Neural progenitor cell (in vitro differentiated cells): ENCODE results near the gene CHTF8. TPM values are rescaled to one million over a fixed set of nuclear protein-coding genes. Genes with fewer than 3 reads are reported as not detected.

ENCODE experiments used
- DNase-seq: peaks from one replicate; pipeline ENCODE4 v3.0.0-alpha.2; 2016; ENCODE audit warnings: low spot score
- H2AFZ ChIP-seq: fragments of 200-600 bp; sonication (generic); replicated peaks from 2 replicates; pipeline ENCODE4 v1.6.1; 2016; ENCODE audit warnings: antibody characterized with exemption
- H3F3A ChIP-seq: fragments of 200-600 bp; sonication (generic); 2 replicates; pipeline ENCODE4 v1.6.1; 2016; ENCODE audit warnings: antibody characterized with exemption, low read depth
- H3K27ac ChIP-seq: fragments of 200-600 bp; sonication (generic); 2 replicates; pipeline ENCODE4 v1.5.1; 2016; ENCODE audit warnings: mild to moderate bottlenecking
- H3K27me3 ChIP-seq: fragments of 200-600 bp; sonication (generic); 2 replicates; pipeline ENCODE4 v1.6.1; 2016; ENCODE audit warnings: mild to moderate bottlenecking, moderate library complexity
- H3K36me3 ChIP-seq: fragments of 200-600 bp; sonication (generic); 2 replicates; pipeline ENCODE4 v1.5.1; 2016
- H3K4me1 ChIP-seq: fragments of 200-600 bp; sonication (generic); 2 replicates; pipeline ENCODE4 v1.6.1; 2016; ENCODE audit warnings: mixed run types
- H3K4me2 ChIP-seq: fragments of 200-600 bp; sonication (generic); 2 replicates; pipeline ENCODE4 v1.6.1; 2016
- H3K4me3 ChIP-seq: fragments of 200-600 bp; sonication (generic); 2 replicates; pipeline ENCODE4 v1.5.1; 2016
- H3K79me2 ChIP-seq: fragments of 200-600 bp; sonication (generic); 2 replicates; pipeline ENCODE4 v1.6.1; 2016; ENCODE audit warnings: low read depth
- H3K9ac ChIP-seq: fragments of 200-600 bp; sonication (generic); 2 replicates; pipeline ENCODE4 v1.6.1; 2016
- H3K9me3 ChIP-seq: fragments of 200-600 bp; sonication (generic); 2 replicates; pipeline ENCODE4 v1.5.1; 2016; ENCODE audit warnings: low read depth
- H4K20me1 ChIP-seq: fragments of 200-600 bp; sonication (generic); 2 replicates; pipeline ENCODE4 v1.6.1; 2016; ENCODE audit warnings: low read depth
- H3K27ac Mint-ChIP-seq: 3 replicates; pipeline ENCODE4 v1.8.0; 2021; ENCODE audit warnings: mixed read lengths
- H3K27me3 Mint-ChIP-seq: 2 replicates; pipeline ENCODE4 v1.8.0; 2022; ENCODE audit warnings: low read depth, mild to moderate bottlenecking, inconsistent platforms, moderate library complexity, mixed read lengths; ENCODE audit not compliant: insufficient read depth
- H3K36me3 Mint-ChIP-seq: 3 replicates; pipeline ENCODE4 v1.8.0; 2021; ENCODE audit warnings: mixed read lengths
- H3K4me1 Mint-ChIP-seq: 3 replicates; pipeline ENCODE4 v1.8.0; 2021; ENCODE audit warnings: mixed read lengths
- H3K4me3 Mint-ChIP-seq: 3 replicates; pipeline ENCODE4 v1.8.0; 2021; ENCODE audit warnings: mild to moderate bottlenecking, moderate library complexity, mixed read lengths
- H3K9me3 Mint-ChIP-seq: 3 replicates; pipeline ENCODE4 v1.8.0; 2020; ENCODE audit warnings: mixed read lengths
- CTCF ChIP-seq: fragments of 200-600 bp; sonication (generic); IDR thresholded peaks from 2 replicates; pipeline ENCODE4 v1.5.1; 2017; ENCODE audit warnings: antibody characterized with exemption, mild to moderate bottlenecking
- EZH2 ChIP-seq: fragments of 200-600 bp; sonication (generic); IDR thresholded peaks from 2 replicates; pipeline ENCODE4 v1.6.1; 2017; ENCODE audit warnings: antibody characterized with exemption, mild to moderate bottlenecking, moderate library complexity
- EZH2phosphoT487 ChIP-seq: fragments of 200-600 bp; sonication (generic); IDR thresholded peaks from 2 replicates; pipeline ENCODE4 v1.6.1; 2017; ENCODE audit warnings: antibody characterized with exemption
- total RNA-seq: library from RNA; depleted of rRNA; stranded (reverse); fragments of >200 nt; gene quantifications from 2 replicates; pipeline ENCODE4 v1.2.3, GENCODE V29; 2015; ENCODE audit warnings: low replicate concordance

CHTF8 gene
- total RNA-seq, 1 donor from 2014 or later, result 99.8 TPM

DNA sequence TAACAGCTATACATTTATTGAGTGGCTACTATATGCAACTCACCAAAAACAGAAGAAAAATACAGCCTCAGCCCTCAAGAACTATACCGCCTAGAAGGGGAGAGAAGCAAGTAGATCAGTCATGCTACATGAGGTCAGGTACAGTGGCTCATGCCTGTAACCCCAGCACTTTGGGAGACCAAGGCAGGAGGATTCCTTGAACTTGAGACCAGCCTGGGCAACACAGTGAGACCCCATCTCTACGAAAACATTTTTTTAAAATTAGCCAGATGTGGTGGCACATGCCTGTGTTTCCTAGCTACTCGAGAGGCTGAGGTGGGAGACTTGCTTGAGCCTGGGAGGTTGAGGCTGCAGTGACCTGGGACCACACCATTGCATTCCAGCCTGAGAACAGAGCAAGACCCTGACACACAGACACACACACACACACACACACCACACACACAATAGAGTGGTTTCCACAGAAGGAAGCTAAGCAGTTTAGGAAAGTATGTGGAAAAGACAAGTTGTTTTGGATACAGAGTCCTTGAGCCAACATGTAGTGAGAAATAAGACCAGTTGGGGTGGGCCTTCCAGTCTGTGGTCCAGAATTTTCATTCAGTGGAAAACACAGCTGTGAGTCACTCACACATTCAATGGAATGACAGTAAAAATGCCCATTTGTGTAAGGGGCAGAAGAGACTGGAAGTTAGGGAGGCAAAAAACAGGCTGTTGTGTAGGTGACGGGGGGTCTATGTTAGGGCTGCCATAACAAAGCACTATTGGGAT, 43.8 kb upstream of the CHTF8 start:
- no peaks in the 10 kb centered on the region for H3K4me1 Mint-ChIP-seq
- no peak overlapping the region for H3K27ac Mint-ChIP-seq
- H3K4me3 Mint-ChIP-seq, result no peak overlapping the region
- TF ChIP-seq CTCF (no peak), EZH2phosphoT487 (no peak), EZH2 (no peak)
- no peak for DNase-seq
- H3K27ac ChIP-seq, result no peak overlapping the region
- no peaks in the 10 kb centered on the region for H3K27me3 Mint-ChIP-seq
- H3K27me3 ChIP-seq, result no peaks in the 10 kb centered on the region
- H3K9ac ChIP-seq, result no peak overlapping the region
- no peaks in the 10 kb centered on the region for H3K4me1 ChIP-seq
- H3K4me3 ChIP-seq, result no peak overlapping the region
- H3F3A ChIP-seq, result no peaks in the 10 kb centered on the region
- no peaks in the 10 kb centered on the region for H3K36me3 ChIP-seq
- H2AFZ ChIP-seq, result no peak overlapping the region
- H3K4me2 ChIP-seq, result no peak overlapping the region
- H4K20me1 ChIP-seq, result no peaks in the 10 kb centered on the region
- no peaks in the 10 kb centered on the region for H3K9me3 Mint-ChIP-seq
- H3K36me3 Mint-ChIP-seq, result peaks cover 2% of the 10 kb centered on the region
- no peaks in the 10 kb centered on the region for H3K79me2 ChIP-seq
- no peaks in the 10 kb centered on the region for H3K9me3 ChIP-seq

GRCh38 chr16:69171325-69172084, 39.1 kb upstream of the CHTF8 start:
- Mint-ChIP-seq H3K4me3 (no peak overlapping the region), H3K4me1 (no peaks in the 10 kb centered on the region), H3K36me3 (peaks cover 15% of the 10 kb centered on the region), H3K9me3 (no peaks in the 10 kb centered on the region), H3K27ac (no peak overlapping the region), H3K27me3 (no peaks in the 10 kb centered on the region)
- TF ChIP-seq EZH2 (no peak), CTCF (no peak), EZH2phosphoT487 (no peak)
- Histone ChIP-seq H3K9me3 (no peaks in the 10 kb centered on the region), H3K79me2 (no peaks in the 10 kb centered on the region), H3F3A (no peaks in the 10 kb centered on the region), H3K4me2 (no peak overlapping the region), H3K27ac (no peak overlapping the region), H3K27me3 (no peaks in the 10 kb centered on the region), H3K36me3 (peaks cover 4% of the 10 kb centered on the region), H3K4me3 (no peak overlapping the region), H2AFZ (no peak overlapping the region), H4K20me1 (no peaks in the 10 kb centered on the region), H3K9ac (no peak overlapping the region), H3K4me1 (no peaks in the 10 kb centered on the region)
- DNase-seq, result no peak

GRCh38 chr16:69169607-69170352, 37.4 kb upstream of the CHTF8 start:
- Histone ChIP-seq H4K20me1 (no peaks in the 10 kb centered on the region), H3K4me2 (no peak overlapping the region), H3K27me3 (no peaks in the 10 kb centered on the region), H3K4me1 (no peaks in the 10 kb centered on the region), H3K9me3 (no peaks in the 10 kb centered on the region), H3K9ac (no peak overlapping the region), H3K36me3 (peaks cover 4% of the 10 kb centered on the region), H3K4me3 (no peak overlapping the region), H3F3A (no peaks in the 10 kb centered on the region), H3K79me2 (no peaks in the 10 kb centered on the region), H2AFZ (no peak overlapping the region), H3K27ac (no peak overlapping the region)
- no peak overlapping the region for H3K4me3 Mint-ChIP-seq
- H3K27ac Mint-ChIP-seq, result no peak overlapping the region
- no peaks in the 10 kb centered on the region for H3K4me1 Mint-ChIP-seq
- peaks cover 25% of the 10 kb centered on the region for H3K36me3 Mint-ChIP-seq
- TF ChIP-seq EZH2 (no peak), EZH2phosphoT487 (no peak), CTCF (no peak)
- H3K9me3 Mint-ChIP-seq, result no peaks in the 10 kb centered on the region
- DNase-seq, result no peak
- H3K27me3 Mint-ChIP-seq, result no peaks in the 10 kb centered on the region
